MV-4-11 (cell line): Measurements from ENCODE around the gene SMARCD3.

ENCODE experiments used
- DNase-seq: peaks from one replicate; lab custom pipeline; 2025; lab: John Stamatoyannopoulos, UW

Gene SMARCD3

DNA sequence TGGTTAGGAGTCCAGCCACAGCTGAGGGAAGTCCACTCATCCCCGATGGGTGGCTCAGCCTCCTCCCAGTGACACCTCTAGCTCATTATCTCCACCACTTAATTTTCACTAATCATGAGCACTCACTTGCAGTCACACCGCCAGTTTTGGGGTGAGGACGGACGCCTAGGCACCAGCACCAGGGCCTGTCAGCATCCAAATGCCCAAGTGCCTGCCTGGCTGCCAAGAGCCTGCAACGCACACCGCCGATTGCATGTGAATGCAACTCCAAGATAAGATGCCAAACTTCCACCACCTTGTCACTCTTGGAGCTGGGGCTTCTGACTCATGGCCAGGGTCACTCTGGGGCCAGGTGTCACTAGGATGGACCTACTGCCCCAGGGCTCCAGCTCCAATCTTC lies 24.4 kb upstream of the SMARCD3 start:
- no peak for DNase-seq

DNA sequence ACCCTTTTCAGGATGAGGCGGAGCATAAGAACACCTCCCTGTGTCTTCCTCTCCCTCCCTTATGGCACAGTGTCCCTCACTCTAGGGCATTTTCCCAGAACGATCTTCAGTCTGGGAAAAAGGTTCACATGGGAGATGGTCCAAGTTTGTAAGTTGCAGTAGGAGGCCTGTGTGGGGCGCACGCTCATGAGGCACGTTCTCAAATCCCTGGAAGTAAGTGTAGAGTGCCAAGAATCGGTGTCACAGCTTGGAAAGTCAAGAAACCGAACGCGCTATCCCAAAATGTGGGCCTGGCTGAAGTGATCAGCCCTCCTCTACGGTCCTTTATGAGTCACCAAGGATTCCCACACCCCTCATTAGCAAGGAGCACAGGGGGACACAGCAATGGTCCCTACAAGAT lies 23.9 kb upstream of the SMARCD3 start:
- DNase-seq: no peak

DNA sequence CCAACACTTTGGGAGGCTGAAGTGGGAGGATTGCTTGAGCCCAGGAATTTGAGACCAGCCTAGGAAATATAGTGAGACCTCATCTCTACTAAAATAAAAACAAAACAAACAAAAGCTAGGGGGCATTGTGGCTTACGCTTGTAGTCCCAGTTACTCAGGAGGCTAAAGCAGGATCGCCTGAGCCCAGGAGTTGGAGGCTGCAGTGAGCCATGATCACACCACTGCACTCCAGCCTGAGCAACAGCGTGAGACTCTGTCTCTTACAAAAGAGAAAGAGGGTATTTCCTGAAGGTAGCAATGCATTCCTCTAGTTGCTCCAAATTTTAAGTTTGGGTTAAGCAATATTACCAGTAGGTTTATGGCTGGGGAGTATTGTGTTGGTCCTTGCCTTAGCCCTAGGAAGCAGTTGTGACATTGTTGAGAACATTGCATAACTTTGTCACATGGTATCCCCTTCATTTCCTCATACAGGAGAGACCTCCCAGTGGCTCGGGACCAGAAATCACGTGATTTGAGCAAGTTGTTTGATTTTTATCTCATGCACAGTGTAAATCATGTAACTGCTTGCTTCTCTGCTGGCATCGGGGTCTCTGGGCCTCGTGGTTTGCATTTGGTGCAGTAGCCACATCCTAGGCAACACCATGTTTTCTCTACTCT lies 23.3 kb upstream of the SMARCD3 start:
- DNase-seq: peak; percentile 98

DNA sequence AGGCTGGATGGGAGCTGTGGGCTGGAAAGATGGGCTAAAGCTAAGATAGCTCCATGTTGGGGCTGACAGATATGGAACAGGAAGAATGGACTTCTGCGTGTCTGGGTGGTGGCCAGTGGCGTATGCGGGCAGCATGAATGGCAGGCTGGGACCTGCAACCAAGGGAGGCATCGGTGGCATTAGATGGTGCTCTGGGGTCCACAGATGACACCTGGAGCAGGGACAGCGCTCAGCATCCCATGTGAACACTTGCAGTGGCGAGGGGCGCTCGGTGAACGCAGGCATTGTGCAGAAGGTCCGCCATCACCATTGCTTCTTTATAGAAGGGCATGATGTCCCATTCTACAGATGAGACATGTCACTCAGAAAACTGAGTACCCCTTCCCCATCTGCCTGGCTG lies 21.0 kb upstream of the SMARCD3 start:
- no peak for DNase-seq

DNA sequence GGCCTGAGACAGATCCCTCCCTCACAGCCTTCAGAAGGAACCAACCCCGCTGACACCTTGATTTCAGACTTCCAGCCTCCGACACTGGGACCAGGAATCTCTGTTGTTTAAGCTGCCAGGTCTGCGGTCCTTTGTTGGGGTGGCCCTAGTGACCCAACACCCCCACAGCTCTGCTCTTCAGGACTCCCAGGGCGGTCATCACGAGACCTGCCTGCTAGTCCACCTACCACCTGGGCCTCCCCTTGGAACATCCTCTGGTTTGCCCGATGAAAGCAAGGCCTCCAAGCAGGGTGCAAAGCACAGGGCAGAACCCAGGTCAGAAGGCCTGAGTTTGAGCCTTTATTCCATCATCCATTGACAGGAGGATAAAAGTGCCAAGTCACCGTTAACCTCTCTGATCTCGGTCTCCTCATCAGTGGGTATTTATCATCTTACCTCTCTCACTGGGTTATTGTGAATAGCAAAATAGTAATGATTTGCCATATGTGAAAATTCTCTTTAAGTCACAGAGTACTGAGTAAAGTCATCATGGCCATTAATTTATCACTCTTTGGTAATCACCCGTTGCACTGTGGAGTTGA lies 16.9 kb upstream of the SMARCD3 start:
- no peak for DNase-seq

DNA sequence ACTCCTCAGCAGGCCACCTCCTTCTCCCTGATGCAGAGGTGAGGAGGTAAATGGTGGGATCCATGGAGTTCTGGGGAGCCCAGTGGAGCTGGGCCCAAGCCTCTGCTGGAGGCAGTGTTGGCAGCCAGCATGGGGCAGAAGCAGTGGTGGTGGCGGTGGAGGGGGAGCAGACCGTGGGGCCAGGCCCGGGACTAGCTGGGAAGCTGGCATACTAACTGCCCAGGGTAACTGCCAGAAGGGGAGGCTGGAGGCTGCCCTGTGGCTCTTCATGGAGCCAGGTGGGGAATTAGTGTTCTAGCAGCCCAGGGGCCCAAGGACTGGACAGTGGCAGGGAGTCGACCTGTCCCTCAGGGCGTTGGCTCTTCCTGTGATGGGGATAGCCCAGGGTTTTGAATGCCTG lies 16.1 kb upstream of the SMARCD3 start:
- no peak for DNase-seq

DNA sequence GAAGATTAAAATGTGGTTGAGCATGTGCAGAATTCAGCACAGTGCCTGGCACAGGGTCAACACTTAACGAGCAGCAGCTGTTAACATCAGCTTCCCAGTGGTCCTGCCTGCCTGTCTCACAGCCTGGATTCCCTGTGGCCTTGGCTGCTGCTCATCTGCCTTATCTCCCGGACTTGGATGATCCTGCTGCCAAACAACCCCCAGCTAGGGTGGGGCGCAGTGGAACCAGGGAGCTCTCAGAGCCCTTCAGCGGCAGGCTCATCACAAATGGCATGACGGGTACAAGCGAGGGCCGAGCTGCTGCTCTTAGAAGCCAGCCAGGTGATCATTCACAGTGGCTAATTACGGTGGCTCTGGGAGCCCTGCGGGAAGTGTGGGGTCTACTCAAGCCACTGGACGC lies 13.0 kb upstream of the SMARCD3 start:
- DNase-seq: no peak

DNA sequence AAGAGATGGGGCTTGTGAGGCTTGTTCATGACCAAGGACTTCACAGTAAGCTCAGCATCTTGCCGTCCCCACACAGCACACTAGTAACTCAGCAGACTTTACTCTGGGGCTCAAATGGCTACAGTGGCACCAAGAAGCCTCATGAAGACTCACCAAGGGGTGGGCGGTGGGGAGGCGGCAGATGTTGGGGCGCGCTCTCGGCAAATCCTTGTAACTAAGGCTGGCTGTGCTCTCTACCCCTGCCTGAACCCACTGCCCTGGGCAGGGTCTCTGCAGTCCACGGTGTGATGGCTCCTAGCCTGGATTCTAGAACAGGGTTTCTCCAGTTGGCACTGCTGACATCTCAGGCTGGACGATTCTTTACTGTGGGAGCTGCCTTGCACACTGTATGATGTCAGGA lies 12.4 kb upstream of the SMARCD3 start:
- no peak for DNase-seq

DNA sequence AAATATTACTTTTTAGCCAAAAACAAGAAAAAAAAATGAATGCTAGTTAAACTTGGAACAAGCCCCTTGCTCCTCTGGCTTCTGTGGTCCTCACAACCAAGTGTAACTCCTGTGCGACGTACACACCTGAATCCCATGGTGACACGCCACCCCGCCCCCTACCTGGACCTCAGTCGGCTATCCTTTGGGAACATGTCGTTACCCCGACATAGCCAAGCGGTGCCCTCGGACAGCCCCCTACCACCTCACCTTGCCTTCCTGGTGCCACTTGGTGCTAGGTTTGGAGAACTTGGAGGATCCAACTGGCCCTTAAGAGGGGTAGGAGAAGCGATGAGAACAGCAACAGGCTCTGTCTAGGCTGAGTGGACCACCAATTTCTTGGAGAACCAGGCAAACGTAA lies 12.0 kb upstream of the SMARCD3 start:
- DNase-seq: no peak

DNA sequence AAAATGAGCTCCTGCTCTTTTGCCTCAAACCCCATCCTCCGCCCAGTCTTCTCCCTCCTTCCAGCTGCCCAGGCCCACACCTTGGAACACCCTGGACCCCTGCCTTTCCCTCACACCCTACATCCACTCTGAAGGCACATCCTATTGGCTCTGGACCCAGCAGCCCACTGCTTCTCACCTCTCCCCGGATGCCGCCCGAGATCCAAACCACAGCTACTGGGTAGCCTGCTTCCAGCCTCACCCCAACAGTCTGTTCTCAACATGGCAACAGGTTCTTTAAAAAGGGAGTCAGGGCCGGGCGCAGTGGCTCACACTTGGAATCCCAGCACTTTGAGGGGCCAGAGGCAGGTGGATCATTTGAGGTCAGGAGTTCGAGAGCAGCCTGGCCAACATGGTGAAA lies 9.5 kb upstream of the SMARCD3 start:
- DNase-seq: no peak

DNA sequence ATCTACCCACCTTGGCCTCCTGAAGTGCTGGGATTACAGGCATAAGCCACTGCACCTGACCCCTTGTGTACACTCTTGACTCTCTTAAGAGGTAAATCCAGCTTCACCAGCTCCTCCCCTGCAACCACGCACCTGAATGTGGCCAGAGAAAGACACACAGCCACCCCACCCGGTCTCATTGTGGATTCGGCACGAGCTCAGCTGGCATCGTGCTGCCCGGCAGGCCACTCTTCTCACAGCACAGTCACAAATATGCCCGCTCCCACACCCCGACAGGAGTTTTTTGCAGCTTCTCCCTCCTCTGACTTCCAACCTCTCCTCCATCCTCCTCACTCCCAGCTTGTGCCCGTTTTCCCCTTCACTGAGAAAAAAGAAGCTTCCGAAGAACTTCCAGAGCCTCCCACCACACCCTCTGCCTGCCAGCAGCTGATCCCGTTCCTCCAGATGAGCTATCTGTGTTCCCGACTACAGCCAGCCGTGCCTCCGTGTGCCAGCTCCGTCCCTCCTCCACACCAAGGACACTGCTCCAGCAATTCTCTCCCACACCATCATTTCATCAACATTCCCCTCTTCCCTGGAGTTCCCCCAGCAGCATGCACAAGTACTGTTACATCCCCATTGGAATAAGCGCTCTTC lies 8.0 kb upstream of the SMARCD3 start:
- no peak for DNase-seq

DNA sequence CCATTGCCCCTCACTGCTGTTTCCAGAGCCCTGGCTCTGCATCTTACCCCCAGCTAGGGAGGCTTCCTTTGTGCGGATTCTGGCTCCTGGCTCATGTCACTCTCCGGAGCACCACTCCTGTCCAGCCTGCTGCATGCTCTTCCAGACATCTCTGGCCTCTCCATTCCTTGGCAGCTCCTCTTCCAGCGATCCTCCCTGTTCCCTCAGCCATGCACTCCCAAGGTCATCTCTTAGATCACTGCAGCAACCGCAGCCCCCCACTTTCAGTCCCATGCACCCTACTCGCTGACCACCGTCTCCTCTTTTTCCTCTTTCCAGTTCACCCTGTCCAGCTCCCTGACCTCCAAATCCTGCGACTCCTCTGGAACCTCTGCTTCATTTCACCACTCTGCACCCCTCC lies 6.9 kb upstream of the SMARCD3 start:
- no peak for DNase-seq

DNA sequence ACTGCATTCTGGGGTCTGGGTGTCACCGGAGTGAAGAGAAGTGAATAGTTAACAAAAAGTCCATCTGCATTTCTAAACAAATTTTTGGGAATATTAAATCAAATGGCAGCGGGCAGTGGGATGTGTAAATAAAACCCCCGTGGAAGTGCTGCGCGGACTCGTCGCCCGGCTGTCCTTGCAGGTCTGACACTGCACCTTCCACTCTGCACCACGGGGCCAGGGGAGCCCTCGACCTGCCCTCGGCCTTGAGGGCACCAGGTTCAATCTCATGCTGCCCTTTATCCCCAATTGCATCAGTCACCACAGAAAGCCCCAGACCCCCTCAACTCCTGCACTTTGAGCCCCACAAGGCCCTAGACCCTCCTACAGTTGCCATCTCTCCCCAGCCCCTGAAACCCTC lies 6.4 kb upstream of the SMARCD3 start:
- no peak for DNase-seq

DNA sequence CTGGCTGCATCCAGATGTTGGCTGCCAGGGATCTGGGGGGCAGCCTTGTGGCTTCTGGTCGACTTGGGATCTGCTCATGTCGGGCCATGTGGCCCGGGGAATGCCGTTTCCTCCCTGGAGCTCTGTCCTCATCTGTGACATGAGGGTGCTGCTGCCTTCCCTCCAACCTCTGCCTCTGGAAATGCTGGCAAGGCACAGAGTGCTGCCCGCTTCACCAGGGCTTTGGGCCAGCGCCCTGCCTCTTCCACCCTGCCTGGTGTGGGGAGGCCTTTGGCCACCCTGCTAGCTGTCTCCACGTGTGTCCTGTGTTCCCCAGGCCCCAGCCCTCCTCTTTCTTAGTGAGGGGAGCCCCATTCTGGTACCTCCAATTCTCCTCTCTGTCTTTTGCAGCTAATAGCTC lies 5.8 kb upstream of the SMARCD3 start:
- DNase-seq: no peak

DNA sequence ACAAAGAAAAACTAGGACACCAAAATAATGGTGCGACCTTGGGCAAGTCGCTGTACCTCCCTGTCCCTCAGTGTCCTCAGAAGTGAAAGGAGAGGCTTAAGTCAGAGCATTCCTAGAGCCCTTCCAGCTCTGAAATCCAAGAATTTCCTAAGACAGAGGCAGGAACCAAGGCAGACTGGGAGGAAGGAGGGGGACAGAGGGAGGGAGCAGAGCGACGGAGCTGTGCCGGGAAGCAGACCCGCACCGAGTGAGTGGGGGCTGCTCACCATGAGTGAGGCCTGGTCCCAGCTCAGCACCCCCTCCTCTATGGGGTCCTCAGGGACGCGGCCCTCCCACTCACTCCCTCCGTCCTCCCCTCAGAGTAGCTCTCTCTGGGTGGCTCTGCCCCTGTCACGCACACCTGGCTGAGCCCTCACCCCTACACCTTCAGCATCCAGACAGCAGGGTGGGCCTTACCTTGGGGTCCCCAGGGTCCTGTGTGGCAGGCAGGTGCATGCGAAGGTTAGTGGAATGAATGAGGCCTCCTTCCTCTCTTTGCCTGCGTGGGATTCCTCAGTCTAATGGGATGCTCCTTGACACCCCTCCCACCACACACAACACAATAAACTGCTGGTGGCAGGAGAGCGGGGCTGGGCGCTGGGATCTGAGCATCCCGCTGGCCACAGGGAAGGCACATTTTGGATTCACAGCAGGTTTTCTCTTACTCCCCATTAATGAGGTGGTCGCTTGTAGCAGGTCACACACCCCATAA lies 4.6 kb upstream of the SMARCD3 start:
- DNase-seq: no peak

DNA sequence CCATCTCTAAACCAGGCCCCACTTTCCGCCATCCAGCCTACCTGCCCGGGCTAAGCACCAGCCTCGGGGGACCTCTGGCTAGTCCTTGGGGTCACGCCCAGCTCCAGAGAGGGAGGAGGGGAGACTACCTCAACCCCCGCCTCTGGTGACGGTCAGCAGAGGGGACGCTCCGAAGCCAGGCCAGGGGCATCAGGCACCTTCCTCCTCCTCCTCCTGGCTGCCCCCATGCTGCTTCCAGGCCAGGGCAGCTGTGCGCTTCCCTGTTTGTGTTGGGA lies 4.0 kb upstream of the SMARCD3 start:
- DNase-seq: no peak

DNA sequence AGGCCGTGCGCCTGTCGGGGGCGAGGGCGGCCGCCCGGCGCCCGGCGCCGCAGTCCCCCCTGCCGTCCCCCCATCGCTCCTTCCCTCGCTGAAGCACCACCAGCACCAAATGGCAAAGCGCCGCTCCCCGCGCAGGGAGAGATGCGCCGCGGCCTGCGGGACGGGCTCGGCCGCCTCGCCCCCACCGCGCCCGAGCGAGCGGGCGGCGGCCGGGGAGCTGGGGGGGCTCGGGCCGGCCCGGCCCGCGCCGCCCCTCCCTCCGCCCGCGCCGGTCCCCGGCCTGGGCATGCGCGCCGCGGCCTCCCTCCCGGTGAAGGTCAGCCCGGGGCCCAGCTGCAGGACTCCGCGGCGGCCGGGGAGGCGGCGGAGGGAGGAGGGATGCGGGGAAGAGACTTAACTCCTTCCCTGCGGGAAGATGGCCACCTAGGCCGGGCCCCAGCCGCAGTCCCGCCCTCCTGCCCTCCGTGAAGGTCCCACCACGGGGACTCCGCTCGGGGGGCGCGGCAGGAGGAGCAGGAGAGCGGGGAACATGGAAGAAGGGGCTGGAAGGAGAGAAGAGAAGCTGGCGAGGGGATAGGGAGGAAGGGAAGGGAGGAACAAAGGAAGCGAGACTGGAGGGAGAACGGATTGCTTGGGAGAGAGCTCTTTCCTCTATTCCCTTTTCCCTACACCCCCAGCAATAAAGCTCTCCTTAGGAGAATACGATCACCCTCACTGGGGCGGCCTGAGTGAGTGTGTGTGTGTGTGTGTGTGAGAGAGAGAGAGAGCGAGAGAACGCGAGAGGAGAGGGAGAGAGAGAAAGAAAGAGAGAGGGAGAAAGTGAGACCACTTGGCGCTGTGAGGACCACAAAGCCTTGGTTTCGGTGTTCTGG lies 3.4 kb upstream of the SMARCD3 start:
- DNase-seq: no peak

DNA sequence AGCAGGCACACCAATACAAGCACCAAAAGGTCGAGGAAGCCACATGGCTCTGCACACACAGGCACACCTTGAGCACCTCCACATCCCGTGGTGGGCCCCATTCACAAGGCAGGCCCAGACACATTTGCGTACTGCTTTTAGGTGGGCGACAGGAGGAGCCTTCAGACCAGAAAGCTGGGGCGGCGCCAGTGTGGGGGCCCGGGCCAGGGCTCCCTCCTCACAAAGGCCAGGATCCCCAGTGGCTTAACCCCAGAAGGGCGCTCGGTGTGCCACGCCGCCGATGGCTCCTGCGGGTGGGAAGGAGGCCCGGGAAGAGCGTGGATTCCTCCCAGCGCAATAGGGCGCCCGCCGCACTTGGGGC lies 2.8 kb upstream of the SMARCD3 start:
- no peak for DNase-seq

DNA sequence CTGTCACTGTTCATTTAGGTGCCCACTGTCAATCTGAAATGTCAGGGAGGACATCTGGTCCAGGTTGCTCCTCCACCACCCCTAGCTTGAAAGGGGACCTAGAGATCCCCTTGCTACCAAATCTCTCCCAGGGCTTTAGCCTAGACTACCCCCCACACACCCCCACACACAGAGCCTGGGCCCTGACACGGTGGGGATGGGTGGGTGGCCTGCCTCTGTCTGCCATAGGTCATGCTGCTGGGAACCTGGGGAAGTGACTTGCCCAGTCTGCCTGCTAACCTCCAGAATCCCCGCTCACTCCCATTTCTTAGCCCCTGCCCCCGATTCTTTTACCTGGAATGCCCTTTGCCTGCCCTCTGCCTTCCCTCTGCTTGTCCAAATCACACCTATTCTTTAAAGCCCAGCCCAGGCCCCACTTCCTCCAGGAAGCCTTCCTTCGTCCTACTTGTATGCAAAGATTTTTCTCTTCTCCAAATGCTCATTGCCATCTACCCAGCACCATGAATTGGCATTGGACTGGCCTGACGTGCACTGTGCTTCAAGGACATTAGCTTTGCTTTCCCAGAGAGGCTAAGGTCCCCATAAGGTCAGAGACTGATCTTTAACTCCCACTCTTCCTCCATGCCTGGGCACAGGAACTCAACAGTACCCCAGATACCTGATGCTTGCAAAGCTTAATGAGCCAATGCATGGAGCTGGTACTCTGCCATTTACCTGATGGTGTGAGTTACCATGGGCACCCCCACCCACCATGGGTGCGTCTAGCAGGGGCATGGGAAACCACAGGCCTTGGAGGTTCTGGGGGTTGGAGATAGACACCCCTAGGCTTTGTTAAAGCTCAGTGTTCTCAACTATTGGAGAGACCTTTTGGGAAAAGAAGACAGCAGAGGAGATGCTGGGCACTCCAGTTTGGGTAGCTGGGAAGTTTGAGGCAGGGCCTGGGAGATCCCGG lies 2.0 kb upstream of the SMARCD3 start:
- no peak for DNase-seq

DNA sequence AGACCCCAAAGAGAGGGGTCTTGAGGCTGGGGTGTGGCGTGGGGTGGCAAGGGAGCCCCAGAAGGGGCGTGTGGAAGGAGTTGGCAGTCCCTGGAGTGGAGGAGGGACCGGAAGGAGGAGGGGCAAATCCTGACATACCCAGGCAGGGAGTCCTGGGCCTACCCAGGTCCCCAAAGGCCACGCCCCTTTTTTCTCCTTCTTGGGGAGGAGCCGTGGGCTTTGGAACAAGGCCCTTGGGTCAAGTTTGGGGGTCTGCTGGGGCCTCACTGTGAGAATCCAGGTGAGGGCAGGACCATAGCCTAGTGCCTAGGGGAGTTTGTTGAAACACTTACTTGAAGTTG lies 1.2 kb upstream of the SMARCD3 start:
- no peak for DNase-seq

DNA sequence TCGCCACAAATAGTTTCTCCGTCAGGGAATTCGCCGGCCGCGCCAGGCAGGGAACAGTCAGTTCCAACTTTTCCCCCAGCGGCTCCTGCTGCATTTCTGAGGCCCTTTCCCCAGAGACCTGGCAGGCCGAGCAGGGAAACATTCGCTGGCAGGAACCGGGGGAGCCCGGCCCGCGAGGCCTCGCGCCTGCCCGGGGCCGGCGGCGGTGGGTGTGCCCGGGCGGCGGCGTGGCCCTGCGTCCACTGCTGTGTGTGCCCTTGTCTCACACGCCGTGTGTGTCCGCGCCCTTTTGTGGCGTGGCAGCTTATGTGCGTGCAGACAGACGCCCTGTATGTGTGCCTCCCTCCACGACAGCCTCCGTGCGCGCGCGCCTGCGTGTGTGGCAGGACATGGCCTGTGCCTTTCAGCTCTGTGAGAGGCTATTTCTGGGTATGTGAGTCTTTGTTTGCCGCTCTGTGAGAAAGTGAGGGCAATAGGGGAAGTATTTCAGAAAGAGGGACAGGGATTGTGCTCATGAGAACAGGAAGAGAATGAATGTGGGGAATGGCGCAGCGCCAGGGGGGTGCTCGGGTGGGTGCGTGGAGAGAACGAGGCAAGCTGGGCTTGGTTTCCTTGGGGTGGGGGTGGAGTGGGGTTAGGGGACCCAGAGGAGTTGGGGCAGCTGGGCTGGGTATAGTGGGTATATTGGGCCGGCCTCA lies 689 bp upstream of the SMARCD3 start:
- peak; percentile 75 for DNase-seq
